Measurements from ENCODE around the gene CES5A. TPM values are rescaled to one million over a fixed set of nuclear protein-coding genes. Genes with fewer than 3 reads are reported as not detected.
"Not testable (repeated sequence)": the region's sequence is repeated elsewhere in the genome, so short reads cannot be mapped to it uniquely, and the experiment has no call there.

CES5A gene
- total RNA-seq, 4 donors from 2014 or later: not detected

GRCh38 chr16:55861288-55861687, 13.9 kb downstream of the CES5A start:
- 70% methylated on average over 4 of the region's 4 CpGs for WGBS
- no peak for DNase-seq (ENCODE audit: extremely low spot score)
- no peak overlapping the region for H3K27ac ChIP-seq (replicated peaks in 1 of 4)
- no peaks in the 10 kb centered on the region for H3K36me3 ChIP-seq
- TF ChIP-seq EP300 (IDR thresholded peaks at IDR 0.05): no peak
- TF ChIP-seq POLR2AphosphoS5 (IDR thresholded peaks at IDR 0.05): no peak
- TF ChIP-seq CTCF (IDR thresholded peaks at IDR 0.05): no peak
- H3K4me3 ChIP-seq: no peak overlapping the region
- no peaks in the 10 kb centered on the region for H3K4me1 ChIP-seq
- no peaks in the 10 kb centered on the region for H3K9me3 ChIP-seq
- intact Hi-C loops (cut with DNase I): no loop called here
- H3K27me3 ChIP-seq: peaks cover 0 to 2% (median 0%) of the 10 kb centered on the region in 4 donors

DNA sequence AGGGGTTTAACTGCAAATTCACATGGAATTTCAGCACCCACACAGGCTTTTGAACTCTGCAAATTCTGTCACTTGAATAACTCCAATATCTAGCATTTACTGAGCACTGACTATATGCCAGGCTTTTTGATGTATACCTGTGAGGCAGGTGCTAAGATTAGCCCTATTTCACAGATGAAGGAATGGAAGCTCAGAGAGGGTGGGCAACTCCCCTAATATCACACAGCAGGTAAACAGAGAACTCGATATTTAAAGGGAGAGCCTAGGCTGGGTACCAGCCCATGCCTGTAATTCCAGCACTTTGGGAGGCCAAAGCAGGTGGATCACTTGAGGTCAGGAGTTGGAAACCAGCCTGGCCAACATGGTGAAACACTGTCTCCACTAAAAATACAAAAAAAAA, 17.5 kb downstream of the CES5A start:
- H3K4me3 ChIP-seq; intact Hi-C loops (cut with DNase I): not testable (repeated sequence)

DNA sequence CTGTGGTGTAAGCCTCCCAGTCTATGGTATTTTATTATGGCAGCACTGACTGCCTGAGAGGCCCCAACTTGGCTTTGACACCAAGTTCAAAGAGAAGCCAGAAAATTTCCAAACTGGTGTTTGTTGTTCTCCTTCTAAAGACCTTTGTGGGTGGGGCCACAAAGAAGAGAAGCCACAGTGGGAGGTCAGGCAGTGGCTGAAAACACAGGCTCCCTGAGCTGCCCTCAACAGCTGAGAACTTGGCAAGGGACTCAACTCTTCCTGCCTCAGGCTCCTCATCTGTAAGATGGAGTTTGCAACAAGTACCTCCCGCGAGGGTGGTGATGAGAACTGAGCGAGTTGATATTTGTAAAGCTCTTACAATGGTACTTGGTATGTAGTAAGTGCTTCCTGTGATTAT, 18.2 kb downstream of the CES5A start:
- H3K27ac ChIP-seq (replicated peaks in 1 of 4): no peak overlapping the region
- 87% methylated on average over 3 of the region's 3 CpGs for WGBS
- no peaks in the 10 kb centered on the region for H3K4me1 ChIP-seq
- TF ChIP-seq POLR2AphosphoS5 (IDR thresholded peaks at IDR 0.05): no peak
- TF ChIP-seq POLR2A (IDR thresholded peaks at IDR 0.05; ENCODE audit: low read depth): no peak
- no peak for TF ChIP-seq EP300 (IDR thresholded peaks at IDR 0.05)
- TF ChIP-seq CTCF (IDR thresholded peaks at IDR 0.05): no peak
- no peaks in the 10 kb centered on the region for H3K36me3 ChIP-seq
- no peak for DNase-seq (ENCODE audit: extremely low spot score)
- intact Hi-C loops (cut with DNase I): no loop called here
- peaks cover 0 to 8% (median 0%) of the 10 kb centered on the region in 4 donors for H3K27me3 ChIP-seq
- H3K9me3 ChIP-seq: no peaks in the 10 kb centered on the region
- no peak overlapping the region for H3K4me3 ChIP-seq

More for the DNA sequence above, 17.5 kb downstream of the CES5A start:
- 89% methylated on average over 1 of the region's 1 CpG for WGBS
- H3K4me1 ChIP-seq; H3K9me3 ChIP-seq; H3K27ac ChIP-seq (replicated peaks in 1 of 4); DNase-seq (ENCODE audit: extremely low spot score); H3K27me3 ChIP-seq; H3K36me3 ChIP-seq: not testable (repeated sequence)

DNA sequence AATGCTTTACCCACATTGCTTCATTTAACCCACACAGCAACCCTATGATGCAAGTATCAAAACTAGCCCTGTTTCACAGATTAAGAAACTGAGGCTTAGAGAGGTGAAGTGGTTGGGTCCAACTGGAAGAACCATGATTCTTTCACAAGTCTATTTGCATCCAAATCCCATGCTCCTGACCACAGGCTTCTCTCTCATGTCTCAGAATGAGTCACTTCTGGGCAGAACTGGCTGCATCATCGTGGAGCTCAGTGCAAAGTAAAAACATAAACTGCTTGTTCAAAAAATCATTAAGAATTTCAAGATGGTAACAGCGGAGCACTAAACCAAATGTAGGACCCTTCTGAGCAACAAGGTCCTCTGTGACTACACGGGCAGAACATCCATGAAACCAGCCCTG, 22.1 kb downstream of the CES5A start:
- H3K4me1 ChIP-seq: no peaks in the 10 kb centered on the region
- H3K4me3 ChIP-seq: no peak overlapping the region
- H3K27ac ChIP-seq (replicated peaks in 1 of 4): no peak overlapping the region
- peaks cover 0 to 24% (median 0%) of the 10 kb centered on the region in 4 donors for H3K27me3 ChIP-seq
- whole genome bisulfite sequencing: 53% methylated on average over 3 of the region's 3 CpGs
- intact Hi-C loops (cut with DNase I): no loop called here
- no peaks in the 10 kb centered on the region for H3K36me3 ChIP-seq
- no peak for DNase-seq (ENCODE audit: extremely low spot score)
- TF ChIP-seq POLR2A (IDR thresholded peaks at IDR 0.05; ENCODE audit: low read depth) (no peak), EP300 (IDR thresholded peaks at IDR 0.05) (no peak), POLR2AphosphoS5 (IDR thresholded peaks at IDR 0.05) (no peak), CTCF (IDR thresholded peaks at IDR 0.05) (no peak)
- no peaks in the 10 kb centered on the region for H3K9me3 ChIP-seq

DNA sequence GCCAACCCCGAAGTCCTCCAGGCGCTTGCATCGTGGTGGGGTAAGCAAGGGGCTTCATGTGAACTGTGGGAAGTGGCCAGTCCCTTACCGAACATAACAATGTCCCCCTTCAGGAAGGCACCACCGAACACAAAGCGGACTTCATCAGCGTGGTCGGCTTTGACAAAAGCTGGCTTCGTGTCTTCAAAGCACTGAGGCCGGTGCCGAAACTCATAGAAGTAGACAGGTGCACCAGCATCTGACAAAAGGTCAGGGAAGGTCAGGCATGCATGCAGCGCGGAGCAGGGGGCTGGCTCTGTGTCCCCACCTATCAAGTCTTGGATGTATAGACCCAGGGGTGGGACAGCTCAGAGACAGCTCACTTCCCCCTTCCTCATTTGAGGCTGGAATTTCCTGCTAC, 25.6 kb downstream of the CES5A start:
- WGBS: 80% methylated on average over 13 of the region's 13 CpGs
- Histone ChIP-seq H3K4me3 (no peak overlapping the region), H3K27me3 (peaks cover 0 to 53% (median 3%) of the 10 kb centered on the region in 4 donors)

More for the DNA sequence above, 25.6 kb downstream of the CES5A start:
- DNase-seq (ENCODE audit: extremely low spot score): no peak
- Histone ChIP-seq H3K9me3 (no peaks in the 10 kb centered on the region), H3K4me1 (no peaks in the 10 kb centered on the region), H3K27ac (replicated peaks in 1 of 4) (no peak overlapping the region), H3K36me3 (no peaks in the 10 kb centered on the region)
- intact Hi-C loops (cut with DNase I): no loop called here
- TF ChIP-seq EP300 (IDR thresholded peaks at IDR 0.05) (no peak), CTCF (IDR thresholded peaks at IDR 0.05) (no peak), POLR2AphosphoS5 (IDR thresholded peaks at IDR 0.05) (no peak), POLR2A (IDR thresholded peaks at IDR 0.05; ENCODE audit: low read depth) (no peak)
